Nephron progenitor cell (in vitro differentiated cells): ENCODE measurements around the gene RBMS3.

Source experiments
- DNase-seq: peaks from one replicate; pipeline ENCODE4 v3.0.0; 2021
- H3K27ac Mint-ChIP-seq: 2 replicates; pipeline ENCODE4 v1.8.0; 2021; ENCODE audit warnings: mild to moderate bottlenecking, moderate library complexity, mixed read lengths
- H3K27me3 Mint-ChIP-seq: 2 replicates; pipeline ENCODE4 v1.8.0; 2021; ENCODE audit warnings: mild to moderate bottlenecking, low read depth, mixed read lengths; ENCODE audit not compliant: poor library complexity
- H3K36me3 Mint-ChIP-seq: 2 replicates; pipeline ENCODE4 v1.8.0; 2021; ENCODE audit warnings: low read depth, mixed read lengths
- H3K4me1 Mint-ChIP-seq: 2 replicates; pipeline ENCODE4 v1.8.0; 2021; ENCODE audit warnings: mixed read lengths
- H3K4me3 Mint-ChIP-seq: 2 replicates; pipeline ENCODE4 v1.8.0; 2021; ENCODE audit warnings: mild to moderate bottlenecking, moderate library complexity, mixed read lengths
- H3K9me3 Mint-ChIP-seq: 2 replicates; pipeline ENCODE4 v1.8.0; 2021; ENCODE audit warnings: mild to moderate bottlenecking, moderate library complexity, mixed read lengths
- TF ChIP-seq, protein P1 (sequence below): fragments of 200-600 bp; sonication (generic); IDR thresholded peaks from 2 replicates; pipeline ENCODE4 v1.5.0; 2021; ENCODE audit warnings: antibody characterized with exemption

The RBMS3 gene

DNA sequence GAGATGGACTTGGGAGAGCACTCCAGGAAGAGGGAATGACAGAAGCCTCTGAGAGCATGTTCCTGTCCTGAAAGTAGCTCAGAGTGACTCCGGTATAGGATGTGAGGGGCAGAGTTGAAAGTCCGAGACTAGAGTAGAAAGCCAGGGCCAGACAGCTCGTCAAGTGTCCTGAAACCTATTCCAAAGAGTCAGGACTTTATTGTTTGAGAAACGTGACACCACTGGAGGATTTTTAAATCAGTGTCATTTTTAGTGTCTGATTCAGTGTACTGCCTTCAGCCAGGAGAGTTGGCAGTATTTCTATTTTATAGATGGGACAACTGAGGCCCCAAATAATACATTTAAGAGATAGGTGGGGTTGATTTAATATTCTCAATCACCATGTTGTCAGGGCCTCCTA lies 1.6 kb upstream of the RBMS3 start:
- Mint-ChIP-seq H3K36me3 (peaks cover 4% of the 10 kb centered on the region), H3K27ac (peak overlapping the region; percentile 67), H3K9me3 (no peaks in the 10 kb centered on the region), H3K27me3 (no peaks in the 10 kb centered on the region), H3K4me1 (peaks cover 67% of the 10 kb centered on the region), H3K4me3 (peak overlapping the region; percentile 72)
- DNase-seq: no peak
- TF ChIP-seq, protein P1, sequence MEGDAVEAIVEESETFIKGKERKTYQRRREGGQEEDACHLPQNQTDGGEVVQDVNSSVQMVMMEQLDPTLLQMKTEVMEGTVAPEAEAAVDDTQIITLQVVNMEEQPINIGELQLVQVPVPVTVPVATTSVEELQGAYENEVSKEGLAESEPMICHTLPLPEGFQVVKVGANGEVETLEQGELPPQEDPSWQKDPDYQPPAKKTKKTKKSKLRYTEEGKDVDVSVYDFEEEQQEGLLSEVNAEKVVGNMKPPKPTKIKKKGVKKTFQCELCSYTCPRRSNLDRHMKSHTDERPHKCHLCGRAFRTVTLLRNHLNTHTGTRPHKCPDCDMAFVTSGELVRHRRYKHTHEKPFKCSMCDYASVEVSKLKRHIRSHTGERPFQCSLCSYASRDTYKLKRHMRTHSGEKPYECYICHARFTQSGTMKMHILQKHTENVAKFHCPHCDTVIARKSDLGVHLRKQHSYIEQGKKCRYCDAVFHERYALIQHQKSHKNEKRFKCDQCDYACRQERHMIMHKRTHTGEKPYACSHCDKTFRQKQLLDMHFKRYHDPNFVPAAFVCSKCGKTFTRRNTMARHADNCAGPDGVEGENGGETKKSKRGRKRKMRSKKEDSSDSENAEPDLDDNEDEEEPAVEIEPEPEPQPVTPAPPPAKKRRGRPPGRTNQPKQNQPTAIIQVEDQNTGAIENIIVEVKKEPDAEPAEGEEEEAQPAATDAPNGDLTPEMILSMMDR: no peak

DNA sequence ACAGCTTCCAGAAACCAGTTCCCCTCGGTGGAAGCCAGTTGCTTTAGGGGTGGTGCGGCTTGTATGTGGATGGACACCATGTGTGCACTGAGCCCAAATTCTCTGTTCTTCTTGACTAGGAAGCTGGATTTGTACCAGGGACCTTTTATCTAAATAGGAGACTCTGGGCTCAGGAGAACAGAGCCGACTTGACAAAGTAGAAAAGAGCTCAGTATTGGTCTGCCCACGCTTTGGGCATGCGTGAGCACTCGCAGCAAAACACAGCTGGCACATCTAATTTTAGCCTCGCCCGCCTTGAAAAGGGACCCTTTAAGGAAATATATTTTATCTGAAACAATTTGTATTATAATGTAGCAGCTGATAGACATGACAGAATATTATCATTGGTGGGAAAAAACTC lies 1.1 kb upstream of the RBMS3 start:
- Mint-ChIP-seq H3K9me3 (no peaks in the 10 kb centered on the region), H3K4me1 (peaks cover 71% of the 10 kb centered on the region), H3K27me3 (no peaks in the 10 kb centered on the region), H3K36me3 (no peaks in the 10 kb centered on the region), H3K27ac (peak overlapping the region; percentile 92), H3K4me3 (peak overlapping the region; percentile 93)
- TF ChIP-seq, protein P1: no peak
- DNase-seq: no peak

DNA sequence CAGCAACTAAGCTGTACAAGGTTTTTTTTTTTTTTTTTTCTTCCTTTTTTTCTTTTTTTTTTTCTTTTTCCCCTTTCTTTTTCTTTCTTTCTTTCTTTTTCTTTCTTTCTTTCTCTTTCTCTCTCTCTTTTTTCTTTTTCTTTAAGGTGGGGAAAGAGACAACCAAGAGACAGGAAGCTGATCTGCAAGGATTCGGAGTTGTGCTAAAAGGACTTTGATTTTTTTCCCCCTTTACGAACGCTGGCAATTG lies 148 bp downstream of the RBMS3 start:
- TF ChIP-seq, protein P1: no peak
- Mint-ChIP-seq H3K27ac (peak overlapping the region; percentile 99), H3K27me3 (no peaks in the 10 kb centered on the region), H3K36me3 (no peaks in the 10 kb centered on the region), H3K4me3 (peak overlapping the region; percentile 93), H3K9me3 (no peaks in the 10 kb centered on the region), H3K4me1 (peaks cover 77% of the 10 kb centered on the region)
- no peak for DNase-seq

DNA sequence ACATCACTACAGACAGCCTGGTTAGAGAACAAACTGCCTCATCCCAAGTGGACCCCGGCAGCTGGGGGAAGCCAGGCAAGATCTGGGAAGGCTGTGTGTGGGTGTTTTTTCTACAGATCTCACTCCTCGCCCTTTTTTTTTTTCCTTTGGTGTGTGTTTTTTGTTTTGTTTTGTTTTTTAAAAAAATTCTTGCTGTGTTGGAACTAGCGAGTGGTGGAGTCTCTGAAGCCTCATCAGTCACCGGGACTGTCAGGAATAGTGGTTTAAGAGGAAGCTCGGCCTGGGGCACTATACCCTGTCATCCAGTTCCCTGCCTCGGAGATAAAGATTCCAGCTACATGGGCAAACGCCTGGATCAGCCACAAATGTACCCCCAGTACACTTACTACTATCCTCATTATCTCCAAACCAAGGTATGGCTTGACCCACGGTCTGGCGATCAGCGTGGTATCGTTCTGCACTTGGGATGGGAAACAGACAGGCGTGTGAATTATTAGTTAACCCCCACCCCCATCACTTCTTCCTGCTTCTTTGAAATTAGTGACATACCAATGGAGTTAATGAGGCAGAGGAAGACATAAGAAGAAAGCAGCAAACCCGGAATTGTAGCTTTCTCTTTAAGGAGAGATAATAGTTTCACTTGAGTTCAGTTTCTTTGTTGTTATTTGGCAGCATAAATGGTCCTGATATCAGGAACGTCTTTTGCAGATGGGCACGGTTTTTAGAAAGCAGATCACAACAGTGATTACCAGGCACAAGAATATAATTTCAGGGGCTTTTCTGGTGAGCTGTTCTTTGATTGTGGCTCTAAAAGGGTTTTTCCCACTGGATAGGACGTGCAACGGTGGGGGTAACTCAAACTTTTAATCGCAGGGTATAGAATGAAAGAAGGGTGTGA lies 722 bp downstream of the RBMS3 start:
- Mint-ChIP-seq H3K27ac (peak overlapping the region; percentile 99), H3K4me1 (peaks cover 83% of the 10 kb centered on the region), H3K9me3 (no peaks in the 10 kb centered on the region), H3K36me3 (no peaks in the 10 kb centered on the region), H3K27me3 (no peaks in the 10 kb centered on the region), H3K4me3 (peak overlapping the region; percentile 93)
- TF ChIP-seq, protein P1: no peak
- peak; percentile 45 for DNase-seq

DNA sequence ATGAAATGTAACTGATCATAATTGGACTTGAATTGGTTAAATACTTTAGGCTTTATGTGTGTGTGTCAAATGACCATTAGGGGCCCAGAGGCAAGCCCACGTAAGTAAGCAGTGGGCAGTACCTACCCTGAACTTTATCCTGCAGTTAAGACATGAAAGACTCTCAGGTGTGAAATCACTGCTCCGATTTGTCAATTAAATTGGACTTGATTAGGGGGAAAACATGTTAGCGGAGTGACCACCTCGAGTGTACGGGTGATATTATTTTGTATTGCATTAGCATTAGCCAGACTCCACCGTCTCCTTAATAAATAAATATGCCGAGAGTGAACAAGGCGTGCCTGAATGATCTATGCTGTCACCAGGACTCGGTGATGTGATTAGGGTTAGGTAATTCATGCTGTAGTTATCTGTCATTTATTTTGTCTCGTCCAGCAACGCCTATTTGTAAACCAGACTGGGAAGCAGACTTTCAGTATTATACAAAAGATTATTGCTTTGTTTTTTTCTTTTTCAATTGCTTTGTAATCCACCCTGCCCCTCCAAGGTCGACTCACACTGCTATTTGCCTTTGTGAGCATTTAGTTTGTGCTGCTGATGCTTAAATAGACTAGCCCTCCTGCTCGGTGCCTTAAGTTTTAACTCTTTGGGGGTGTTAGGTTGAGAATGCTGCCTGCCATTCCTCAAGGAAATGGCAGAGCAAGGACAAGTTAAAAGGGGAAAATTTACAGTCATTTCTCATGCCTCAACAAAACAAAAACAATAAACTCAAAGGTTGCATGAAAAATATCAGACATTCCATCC lies 1.8 kb downstream of the RBMS3 start:
- no peak for DNase-seq
- Mint-ChIP-seq H3K4me1 (peaks cover 91% of the 10 kb centered on the region), H3K27ac (peak overlapping the region; percentile 99), H3K4me3 (peak overlapping the region; percentile 93), H3K9me3 (no peaks in the 10 kb centered on the region), H3K27me3 (no peaks in the 10 kb centered on the region), H3K36me3 (no peaks in the 10 kb centered on the region)
- TF ChIP-seq, protein P1: no peak
